SK-N-SH treated with all-trans-retinoic acid at 6 μM for 48 hours (cell line): ENCODE measurements around the gene HERPUD2.
A peak's percentile ranks its signal among the peaks of the same experiment; 100 is the strongest.

Experiments used
- ATAC-seq: fragments of 200-7000 bp; cut with Tn5 transposase; 3 replicates; pipeline ENCODE4 v1.9.1; 2020; ENCODE audit warnings: mild to moderate bottlenecking, moderate library complexity
- ARNTL ChIP-seq: fragments of 450-650 bp; formaldehyde crosslinking; IDR thresholded peaks from 2 replicates; pipeline ENCODE4 v1.5.0; 2020; ENCODE audit warnings: low read depth, mild to moderate bottlenecking, moderate library complexity, borderline replicate concordance
- BACH2 ChIP-seq: fragments of 250-450 bp; sonication (Bioruptor Pico); IDR thresholded peaks from 2 replicates; pipeline ENCODE4 v1.9.0; 2021; ENCODE audit warnings: mild to moderate bottlenecking, borderline replicate concordance
- CREB5 ChIP-seq: fragments of 250-450 bp; sonication (Bioruptor Pico); IDR thresholded peaks from 2 replicates; pipeline ENCODE4 v1.5.1; 2020; ENCODE audit warnings: low read depth, mild to moderate bottlenecking, moderate library complexity
- CSDC2 ChIP-seq: fragments of 250-450 bp; sonication (Bioruptor Pico); IDR thresholded peaks from 2 replicates; pipeline ENCODE4 v1.5.0; 2020; ENCODE audit warnings: mild to moderate bottlenecking, moderate library complexity
- CSRNP3 ChIP-seq: fragments of 250-450 bp; sonication (Bioruptor Pico); IDR thresholded peaks from 2 replicates; pipeline ENCODE4 v1.5.1; 2021; ENCODE audit warnings: mild to moderate bottlenecking, moderate library complexity
- ESRRG ChIP-seq: fragments of 250-450 bp; sonication (Bioruptor Pico); IDR thresholded peaks from 2 replicates; pipeline ENCODE4 v1.6.1; 2021; ENCODE audit warnings: mild to moderate bottlenecking
- GLIS3 ChIP-seq: fragments of 250-450 bp; sonication (Bioruptor Pico); IDR thresholded peaks from 2 replicates; pipeline ENCODE4 v1.5.0; 2020; ENCODE audit warnings: mild to moderate bottlenecking, moderate library complexity
- ISL1 ChIP-seq: fragments of 250-450 bp; sonication (Bioruptor Pico); IDR thresholded peaks from 2 replicates; pipeline ENCODE4 v2.1.2; 2022; ENCODE audit warnings: mild to moderate bottlenecking, moderate library complexity
- OSR1 ChIP-seq: fragments of 250-450 bp; sonication (Bioruptor Pico); IDR thresholded peaks from 2 replicates; pipeline ENCODE4 v1.8.0; 2022; ENCODE audit warnings: moderate library complexity, mild to moderate bottlenecking, inconsistent platforms
- PATZ1 ChIP-seq: fragments of 250-450 bp; sonication (Bioruptor Pico); IDR thresholded peaks from 2 replicates; pipeline ENCODE4 v1.8.0; 2020; ENCODE audit warnings: mild to moderate bottlenecking, moderate library complexity, borderline replicate concordance
- POU6F1 ChIP-seq: fragments of 250-450 bp; sonication (Bioruptor Pico); IDR thresholded peaks from 2 replicates; pipeline ENCODE4 v1.8.0; 2021; ENCODE audit warnings: low read depth, mild to moderate bottlenecking, moderate library complexity, borderline replicate concordance
- PPARA ChIP-seq: fragments of 250-450 bp; sonication (Bioruptor Pico); IDR thresholded peaks from 2 replicates; pipeline ENCODE4 v1.5.0; 2020; ENCODE audit warnings: mild to moderate bottlenecking, borderline replicate concordance
- RARB ChIP-seq: fragments of 250-450 bp; sonication (Bioruptor Pico); IDR thresholded peaks from 2 replicates; pipeline ENCODE4 v1.8.0; 2021; ENCODE audit warnings: mild to moderate bottlenecking, moderate library complexity
- SNAI2 ChIP-seq: fragments of 250-450 bp; sonication (Bioruptor Pico); IDR thresholded peaks from 2 replicates; pipeline ENCODE4 v1.5.0; 2020; ENCODE audit warnings: mild to moderate bottlenecking, moderate library complexity
- TCF4 ChIP-seq: fragments of 250-450 bp; sonication (Bioruptor Pico); IDR thresholded peaks from 2 replicates; pipeline ENCODE4 v1.8.0; 2021; ENCODE audit warnings: mild to moderate bottlenecking, moderate library complexity, borderline replicate concordance
- TOX ChIP-seq: fragments of 250-450 bp; sonication (Bioruptor Pico); IDR thresholded peaks from 2 replicates; pipeline ENCODE4 v1.8.0; 2021; ENCODE audit warnings: mild to moderate bottlenecking, moderate library complexity, borderline replicate concordance
- TSHZ2 ChIP-seq: fragments of 250-450 bp; sonication (Bioruptor Pico); IDR thresholded peaks from 2 replicates; pipeline ENCODE4 v1.5.0; 2020; ENCODE audit warnings: mild to moderate bottlenecking, moderate library complexity
- ZC3H10 ChIP-seq: fragments of 250-450 bp; sonication (Bioruptor Pico); IDR thresholded peaks from 2 replicates; pipeline ENCODE4 v1.5.1; 2021; ENCODE audit warnings: mild to moderate bottlenecking, moderate library complexity
- ZFP3 ChIP-seq: fragments of 250-450 bp; sonication (Bioruptor Pico); IDR thresholded peaks from 2 replicates; pipeline ENCODE4 v1.5.0; 2020; ENCODE audit warnings: mild to moderate bottlenecking, moderate library complexity
- ZFP30 ChIP-seq: fragments of 450-650 bp; formaldehyde crosslinking; IDR thresholded peaks from 2 replicates; pipeline ENCODE4 v1.5.0; 2022; ENCODE audit warnings: mild to moderate bottlenecking, moderate library complexity
- ZNF565 ChIP-seq: fragments of 450-650 bp; formaldehyde crosslinking; conservative IDR thresholded peaks from 2 replicates; pipeline ENCODE4 v1.5.0; 2020; ENCODE audit warnings: low read depth, mild to moderate bottlenecking, moderate library complexity
- ZNF70 ChIP-seq: fragments of 450-650 bp; formaldehyde crosslinking; IDR thresholded peaks from 2 replicates; pipeline ENCODE4 v1.5.0; 2020; ENCODE audit warnings: mild to moderate bottlenecking, moderate library complexity
- ZNF8 ChIP-seq: fragments of 450-650 bp; formaldehyde crosslinking; IDR thresholded peaks from 2 replicates; pipeline ENCODE4 v1.5.0; 2020; ENCODE audit warnings: mild to moderate bottlenecking, moderate library complexity

HERPUD2 gene

GRCh38 chr7:35694784-35695472 lies at the start of gene HERPUD2:
Gene HERPUD2, minus strand, starts transcription at chr7:35695135. Its CDS starts 805 bp downstream, at chr7:35694330.
- peak; percentile 95 for ATAC-seq
- no peak for TF ChIP-seq ZNF70 (CRISPR knock-in tag)
- TF ChIP-seq ZNF565 (CRISPR knock-in tag), result no peak
- TF ChIP-seq TOX, result no peak
- TF ChIP-seq POU6F1 (CRISPR knock-in tag), result no peak
- TF ChIP-seq ARNTL (CRISPR knock-in tag), result no peak
- no peak for TF ChIP-seq ZC3H10 (CRISPR knock-in tag)
- no peak for TF ChIP-seq CREB5 (CRISPR knock-in tag)
- no peak for TF ChIP-seq PPARA
- no peak for TF ChIP-seq ESRRG (CRISPR knock-in tag)
- TF ChIP-seq BACH2, result no peak
- TF ChIP-seq ZNF8 (CRISPR knock-in tag), result no peak
- TF ChIP-seq ISL1 (CRISPR knock-in tag), result no peak
- 0 out of 2 replicates have a peak, but pooled peaks have one; percentile 68 for TF ChIP-seq GLIS3
- 0 out of 2 replicates have a peak, but pooled peaks have one; percentile 52 for TF ChIP-seq TSHZ2 (CRISPR knock-in tag)
- TF ChIP-seq PATZ1, result no peak; the same call in 1 of the 2 replicates
- TF ChIP-seq CSDC2 (CRISPR knock-in tag), result no peak
- TF ChIP-seq OSR1 (CRISPR knock-in tag), result no peak
- no peak for TF ChIP-seq TCF4 (CRISPR knock-in tag)
- peak; percentile 9; the same call in 1 of the 2 replicates for TF ChIP-seq ZFP3 (CRISPR knock-in tag)
- no peak; the same call in 1 of the 2 replicates for TF ChIP-seq ZFP30
- no peak for TF ChIP-seq RARB (CRISPR knock-in tag)
- TF ChIP-seq CSRNP3 (CRISPR knock-in tag), result no peak
- TF ChIP-seq SNAI2 (CRISPR knock-in tag), result no peak
- TF ChIP-seq, all 23 proteins: peak for 3

GRCh38 chr7:35738889-35739288 lies 44.0 kb upstream of the HERPUD2 start:
- TF ChIP-seq BACH2 (no peak), OSR1 (CRISPR knock-in tag) (no peak), CSRNP3 (CRISPR knock-in tag) (no peak), GLIS3 (no peak), ZC3H10 (CRISPR knock-in tag) (no peak), SNAI2 (CRISPR knock-in tag) (no peak), POU6F1 (CRISPR knock-in tag) (no peak), RARB (CRISPR knock-in tag) (no peak), TOX (no peak), CSDC2 (CRISPR knock-in tag) (no peak), PATZ1 (no peak), ZNF70 (CRISPR knock-in tag) (no peak)
- ATAC-seq, result no peak
